IPS-NIHi7 (cell line): ENCODE results near the gene LRRC34.

Experiments
- DNase-seq: peaks from one replicate; pipeline ENCODE4 v3.0.0; 2012; ENCODE audit warnings: mixed read lengths; ENCODE audit errors: extremely low spot score

The LRRC34 gene

GRCh38 chr3:169812332-169813235 is at the start of gene LRRC34, which contains the start of gene LRRIQ4:
Gene LRRC34 (minus strand): TSS chr3:169812904. CDS start chr3:169812548, 356 bp downstream.
Gene LRRIQ4 (plus strand): TSS chr3:169812870. CDS start chr3:169821922, 9,052 bp downstream.
- peak; percentile 80 for DNase-seq

GRCh38 chr3:169861871-169862270 is 49.2 kb upstream of the LRRC34 start:
- DNase-seq, result peak; percentile 58

DNA sequence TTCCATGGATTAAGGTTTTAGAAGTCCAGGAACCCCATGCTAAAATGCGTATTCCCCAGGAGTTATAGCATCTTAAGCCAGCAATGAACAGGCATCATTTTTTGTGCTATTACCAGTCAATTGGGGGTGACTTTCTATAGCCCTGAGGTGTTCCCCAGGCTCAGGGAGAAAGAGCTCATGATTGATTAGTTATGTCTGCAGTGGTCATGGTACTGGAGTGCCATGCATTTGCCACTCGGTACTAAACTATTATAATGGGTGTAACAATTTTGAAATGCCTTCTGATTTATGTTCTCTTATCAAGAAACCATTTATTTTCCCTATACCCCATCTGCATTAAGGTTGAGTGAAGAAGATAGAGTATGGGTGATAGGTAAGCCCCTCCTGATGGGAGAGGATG is 45.1 kb upstream of the LRRC34 start:
- DNase-seq, result no peak

DNA sequence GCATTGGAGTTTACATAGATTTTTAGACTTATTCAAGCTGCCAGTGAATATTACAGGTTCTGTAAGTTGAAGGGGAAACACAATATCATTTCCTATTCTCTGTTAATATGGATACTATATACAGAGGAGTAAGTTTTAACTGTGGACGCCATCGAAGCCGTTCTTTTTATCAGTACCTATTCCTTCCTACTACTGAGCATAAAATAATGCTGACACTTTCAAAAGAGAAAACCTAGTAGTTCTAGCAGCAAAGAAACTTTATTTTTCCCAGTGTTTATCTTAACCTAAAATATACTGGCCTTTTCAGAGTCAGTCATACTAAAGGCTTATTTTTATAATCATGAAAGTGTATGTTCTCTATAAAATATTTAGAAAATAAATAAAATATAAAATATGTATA is 42.8 kb upstream of the LRRC34 start:
- DNase-seq, result no peak

DNA sequence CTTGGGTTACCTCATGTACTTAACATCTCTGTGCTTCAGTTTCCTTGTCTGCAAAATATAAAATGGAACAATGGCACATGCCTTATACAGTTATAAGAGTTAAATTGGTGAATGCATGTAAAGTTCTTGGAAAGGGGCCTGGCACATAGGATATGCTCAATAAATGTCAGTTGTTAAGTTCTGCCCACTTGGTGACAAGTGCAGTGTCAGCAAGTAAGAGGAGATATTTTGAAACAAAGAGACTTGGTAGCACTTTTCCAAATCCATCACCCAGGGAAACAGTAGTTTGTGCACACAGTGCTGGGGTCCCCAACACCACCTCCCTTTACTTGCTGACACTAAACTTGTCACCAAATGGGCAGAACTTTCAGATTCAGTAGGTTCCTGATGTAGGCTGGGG is 37.9 kb upstream of the LRRC34 start:
- no peak for DNase-seq

GRCh38 chr3:169848741-169849140 is 36.0 kb upstream of the LRRC34 start:
- no peak for DNase-seq

- no peak for DNase-seq
Measured at GRCh38 chr3:169847896-169848295, 35.2 kb upstream of the LRRC34 start.

DNA sequence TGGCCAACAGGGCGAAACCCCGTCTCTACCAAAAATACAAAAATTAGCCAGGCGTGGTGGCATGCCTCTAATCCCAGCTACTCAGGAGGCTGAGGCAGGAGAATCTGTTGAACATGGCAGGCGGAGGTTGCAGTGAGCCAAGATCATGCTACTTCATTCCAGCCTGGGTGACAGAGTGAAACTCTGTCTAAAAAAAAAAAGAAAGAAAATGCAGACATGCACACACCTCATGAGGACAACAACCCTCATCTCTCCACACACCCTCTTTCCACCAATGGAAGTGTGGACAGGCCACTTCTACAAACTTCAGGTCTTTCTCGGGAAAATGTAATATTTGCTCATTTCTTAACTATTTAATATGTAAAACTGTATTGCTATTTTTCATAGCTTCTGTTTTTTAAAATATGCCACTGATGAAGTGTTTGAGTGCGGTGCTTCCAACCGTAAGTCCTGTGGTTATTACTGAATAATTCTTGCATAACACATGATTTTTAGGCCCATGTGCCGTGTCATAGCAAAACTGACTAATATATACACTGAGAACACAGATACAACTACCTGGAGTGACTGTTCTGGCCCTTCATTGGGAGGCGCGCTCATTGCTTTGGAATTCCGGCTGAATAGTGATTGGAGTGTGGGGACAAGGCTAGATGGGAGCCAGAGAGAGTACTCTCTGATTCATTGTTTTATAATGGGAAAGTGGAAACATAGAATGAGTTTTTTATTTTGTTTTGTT is 33.9 kb upstream of the LRRC34 start:
- no peak for DNase-seq

- DNase-seq, result no peak
Measured at GRCh38 chr3:169842960-169843359, 30.3 kb upstream of the LRRC34 start.

GRCh38 chr3:169841171-169841570 is 28.5 kb upstream of the LRRC34 start:
- no peak for DNase-seq

DNA sequence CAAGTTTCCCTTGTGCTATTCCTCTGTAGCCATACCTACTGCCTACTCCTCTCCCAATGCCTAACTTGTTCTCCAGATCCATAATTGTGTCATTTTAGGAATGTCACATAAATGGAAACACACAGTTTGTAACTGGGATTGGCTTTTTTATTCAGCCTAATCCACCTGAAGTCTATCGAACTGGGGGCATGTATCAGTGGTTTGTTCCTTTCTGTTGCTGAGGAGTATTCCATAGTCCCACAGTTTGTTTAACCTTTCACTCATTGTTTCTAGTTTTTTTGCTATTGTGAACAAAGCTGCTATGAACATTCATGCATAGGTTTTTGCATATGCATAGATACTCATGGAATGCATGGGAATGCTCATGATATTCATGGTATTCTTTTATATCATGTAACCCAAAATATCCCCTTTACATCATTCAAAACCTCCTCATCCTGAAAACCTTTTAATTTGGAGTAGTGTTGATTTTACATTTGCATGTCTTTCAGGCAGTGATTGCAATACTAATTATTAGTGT is 25.9 kb upstream of the LRRC34 start:
- no peak for DNase-seq

DNA sequence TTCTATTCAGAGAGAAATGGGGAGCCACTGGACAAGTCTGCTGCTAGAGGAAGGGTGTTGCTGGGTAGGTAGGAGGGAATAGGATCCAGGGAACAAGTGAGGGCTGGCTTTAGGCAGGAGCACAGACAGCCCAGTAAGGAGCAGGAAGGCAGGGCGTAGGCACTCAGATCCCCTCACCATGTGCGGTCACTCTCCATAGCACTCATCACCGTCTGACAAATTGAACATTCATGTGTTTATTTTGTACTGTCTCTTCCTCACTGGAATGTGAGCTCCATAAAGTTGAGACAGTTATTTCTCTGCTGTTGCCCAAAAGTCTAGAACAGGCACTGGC is 24.2 kb upstream of the LRRC34 start:
- no peak for DNase-seq

- DNase-seq, result no peak
Measured at GRCh38 chr3:169836078-169836941, 23.6 kb upstream of the LRRC34 start.

- no peak for DNase-seq
Measured at GRCh38 chr3:169835533-169835932, 22.8 kb upstream of the LRRC34 start.

- DNase-seq, result no peak
Measured at GRCh38 chr3:169827712-169828111, 15.0 kb upstream of the LRRC34 start.

GRCh38 chr3:169825316-169825715 is 12.6 kb upstream of the LRRC34 start:
- DNase-seq, result no peak

- DNase-seq, result no peak
Measured at GRCh38 chr3:169822983-169823382, 10.3 kb upstream of the LRRC34 start.

DNA sequence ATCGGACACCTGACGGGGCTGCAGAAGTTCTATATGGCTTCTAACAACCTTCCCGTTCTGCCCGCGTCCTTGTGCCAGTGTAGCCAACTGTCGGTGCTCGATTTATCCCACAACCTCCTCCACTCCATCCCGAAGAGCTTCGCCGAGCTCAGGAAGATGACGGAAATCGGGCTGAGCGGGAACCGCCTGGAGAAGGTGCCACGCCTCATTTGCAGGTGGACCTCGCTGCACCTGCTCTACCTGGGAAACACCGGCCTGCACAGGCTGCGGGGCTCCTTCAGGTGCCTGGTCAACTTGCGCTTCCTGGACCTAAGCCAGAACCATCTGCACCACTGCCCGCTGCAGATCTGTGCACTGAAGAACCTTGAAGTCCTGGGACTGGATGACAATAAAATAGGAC is 9.8 kb upstream of the LRRC34 start:
- no peak for DNase-seq

DNA sequence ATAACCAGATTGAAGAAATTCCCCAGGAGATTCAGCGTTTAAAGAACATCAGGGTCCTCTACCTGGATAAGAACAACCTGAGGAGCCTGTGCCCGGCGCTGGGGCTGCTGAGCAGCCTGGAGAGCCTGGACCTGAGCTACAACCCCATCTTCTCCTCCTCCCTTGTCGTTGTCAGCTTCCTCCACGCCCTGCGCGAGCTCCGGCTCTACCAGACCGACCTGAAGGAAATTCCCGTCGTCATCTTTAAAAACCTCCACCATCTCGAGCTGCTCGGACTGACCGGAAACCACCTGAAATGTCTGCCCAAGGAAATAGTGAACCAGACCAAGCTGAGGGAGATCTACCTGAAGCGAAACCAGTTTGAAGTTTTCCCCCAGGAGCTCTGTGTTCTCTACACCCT is 9.4 kb upstream of the LRRC34 start:
- no peak for DNase-seq

DNA sequence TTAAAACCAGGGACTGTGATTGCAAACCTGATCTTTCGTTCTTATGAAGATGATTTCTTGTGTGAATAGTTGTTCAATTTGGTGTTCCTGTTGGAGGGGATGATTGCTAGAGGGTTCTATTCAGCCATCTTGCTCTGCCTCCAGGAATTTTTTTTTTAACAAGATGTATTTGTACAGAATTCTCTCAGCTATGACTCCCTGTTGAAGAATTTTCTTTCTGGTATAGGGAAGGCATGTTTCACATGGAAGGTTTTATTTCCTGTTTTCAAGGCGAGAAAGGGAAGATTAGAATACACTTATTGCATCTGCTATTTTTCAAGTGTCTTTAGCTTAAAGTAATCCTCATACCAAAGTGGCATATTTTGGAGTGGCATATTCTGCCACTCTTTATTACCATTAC is 5.6 kb upstream of the LRRC34 start:
- DNase-seq, result no peak

DNA sequence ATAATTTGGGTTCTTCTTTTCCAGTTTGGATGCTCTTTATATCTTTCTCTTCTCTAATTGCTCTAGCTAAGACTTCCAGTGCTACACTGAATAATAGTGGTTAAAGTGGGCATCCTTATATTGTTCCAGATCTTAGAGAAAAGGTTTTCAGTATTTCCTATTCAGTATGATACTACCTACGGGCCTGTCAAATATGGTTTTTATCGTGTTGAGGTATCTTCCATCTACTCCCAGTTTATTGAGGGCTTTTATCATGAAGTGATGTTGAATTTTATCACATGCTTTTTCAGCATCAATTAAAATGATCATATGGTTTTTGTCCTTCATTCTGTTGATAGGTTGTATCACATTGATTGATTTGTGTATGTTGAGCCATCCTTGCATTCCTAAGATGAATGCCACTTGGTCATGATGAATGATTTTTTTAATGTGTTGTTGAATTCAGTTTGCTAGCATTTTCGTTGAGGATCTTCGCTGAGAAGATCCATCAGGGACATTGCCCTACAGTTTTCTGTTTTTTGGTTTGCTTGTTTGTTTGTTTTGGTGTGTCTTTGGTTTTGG is 3.0 kb upstream of the LRRC34 start:
- DNase-seq, result no peak
